Keratinocyte (primary cell): Measurements from ENCODE around the gene USP49. TPM values are rescaled to one million over a fixed set of nuclear protein-coding genes. Genes with fewer than 3 reads are reported as not detected.

Experiments
- DNase-seq: peaks from one replicate; pipeline ENCODE4 v3.0.0-alpha.2; 2011; ENCODE audit warnings: low read depth, missing footprints, low spot score
- FAIRE-seq: peaks from 2 replicates; lab custom pipeline; 2011; peaks lifted over from hg19 to GRCh38; lab: Jason Lieb, UNC
- H2AFZ ChIP-seq: 2 replicates; pipeline ENCODE4 v1.6.0; 2012; ENCODE audit warnings: low read length, control low read depth, inconsistent platforms; ENCODE audit not compliant: control insufficient read depth
- H3K27ac ChIP-seq: 2 replicates; pipeline ENCODE4 v1.5.1; 2011; ENCODE audit warnings: low read length; ENCODE audit not compliant: control insufficient read depth, insufficient read depth
- H3K27me3 ChIP-seq: 3 replicates; pipeline ENCODE4 v1.6.0; 2011; ENCODE audit warnings: low read length; ENCODE audit not compliant: control insufficient read depth, insufficient read depth; ENCODE audit errors: extremely low read depth
- H3K36me3 ChIP-seq, 2 experiments: 2 replicates in 1 of 2; 3 replicates in 1 of 2; pipeline ENCODE4 v1.5.1; 2011; ENCODE audit warnings: low read length in 2 of 2, mild to moderate bottlenecking in 1 of 2; ENCODE audit not compliant: control insufficient read depth in 2 of 2, insufficient read depth in 2 of 2; ENCODE audit errors: extremely low read depth in 1 of 2
- H3K4me1 ChIP-seq: 3 replicates; pipeline ENCODE4 v1.5.1; 2011; ENCODE audit warnings: low read length; ENCODE audit not compliant: control insufficient read depth, insufficient read depth; ENCODE audit errors: extremely low read depth
- H3K4me2 ChIP-seq: 3 replicates; pipeline ENCODE4 v1.6.0; 2011; ENCODE audit warnings: low read depth, low read length; ENCODE audit not compliant: control insufficient read depth, insufficient read depth; ENCODE audit errors: extremely low read depth
- H3K4me3 ChIP-seq, 3 experiments: fragments of 200-600 bp in 1 of 3; sonication (generic) in 1 of 3; 2 replicates in 2 of 3; 3 replicates in 1 of 3; pipeline ENCODE4 v1.5.1; 2011 to 2016; ENCODE audit warnings: low read length in 3 of 3, mild to moderate bottlenecking in 3 of 3, control low read depth in 2 of 3, inconsistent platforms in 1 of 3, low read depth in 1 of 3, mixed read lengths in 1 of 3, mixed run types in 1 of 3, moderate library complexity in 1 of 3; ENCODE audit not compliant: control insufficient read depth in 2 of 3, insufficient read depth in 2 of 3; ENCODE audit errors: extremely low read depth in 1 of 3
- H3K79me2 ChIP-seq: 2 replicates; pipeline ENCODE4 v1.6.0; 2012; ENCODE audit warnings: low read length; ENCODE audit not compliant: control insufficient read depth, insufficient read depth
- H3K9ac ChIP-seq: 3 replicates; pipeline ENCODE4 v1.6.0; 2011; ENCODE audit warnings: low read length; ENCODE audit not compliant: control insufficient read depth, insufficient read depth; ENCODE audit errors: extremely low read depth
- H3K9me1 ChIP-seq: 3 replicates; pipeline ENCODE4 v1.6.0; 2011; ENCODE audit warnings: low read length; ENCODE audit not compliant: control insufficient read depth, insufficient read depth; ENCODE audit errors: extremely low read depth
- H3K9me3 ChIP-seq: 2 replicates; pipeline ENCODE4 v1.5.1; 2012; ENCODE audit warnings: low read depth, low read length; ENCODE audit not compliant: control insufficient read depth
- H4K20me1 ChIP-seq: 3 replicates; pipeline ENCODE4 v1.6.0; 2011; ENCODE audit warnings: low read length; ENCODE audit not compliant: control insufficient read depth, insufficient read depth; ENCODE audit errors: extremely low read depth
- EZH2 ChIP-seq: IDR thresholded peaks from one replicate; pipeline ENCODE4 v1.6.1; 2012; ENCODE audit warnings: inconsistent platforms, mild to moderate bottlenecking, low read length, moderate library complexity
- dilution Hi-C: fragments of 300-500 bp; cut with MboI; formaldehyde crosslinking; loops from one replicate; pipeline ENCODE4 v1.7.0; 2020; ENCODE audit warnings: low sequenced_read_pairs; ENCODE audit not compliant: extremely low pct_ligation_motif_present
- polyA plus RNA-seq, 5 experiments: library from polyadenylated mRNA; depleted of rRNA in 3 of 5; stranded (reverse) in 3 of 5; stranded (forward) in 1 of 5; unstranded in 1 of 5; fragments of >200 nt; gene quantifications; 1 replicate in 1 of 5; 2 replicates in 3 of 5; 3 replicates in 1 of 5; pipeline versions ENCODE4 v1.2.1 to v1.2.3, GENCODE V29; 2011 to 2012; ENCODE audit warnings: missing spikeins in 2 of 5, low read depth in 1 of 5, low replicate concordance in 1 of 5
- TF ChIP-seq, protein P1 (sequence below), 3 experiments: IDR thresholded peaks in 1 of 3; conservative IDR thresholded peaks in 1 of 3; optimal IDR thresholded peaks in 1 of 3; 2 replicates in 2 of 3; 3 replicates in 1 of 3; pipeline versions ENCODE3 to v1.5.1; 2011; ENCODE audit warnings: low read length in 3 of 3, mild to moderate bottlenecking in 3 of 3, moderate library complexity in 2 of 3, control low read depth in 1 of 3, inconsistent platforms in 1 of 3; ENCODE audit not compliant: insufficient read depth in 2 of 3; ENCODE audit errors: extremely low read depth in 1 of 3

Gene USP49
- polyA plus RNA-seq, 1 donor (not counting 4 experiments of a cell fraction or from before 2014, with no cell fraction given) = 2.3 TPM

DNA sequence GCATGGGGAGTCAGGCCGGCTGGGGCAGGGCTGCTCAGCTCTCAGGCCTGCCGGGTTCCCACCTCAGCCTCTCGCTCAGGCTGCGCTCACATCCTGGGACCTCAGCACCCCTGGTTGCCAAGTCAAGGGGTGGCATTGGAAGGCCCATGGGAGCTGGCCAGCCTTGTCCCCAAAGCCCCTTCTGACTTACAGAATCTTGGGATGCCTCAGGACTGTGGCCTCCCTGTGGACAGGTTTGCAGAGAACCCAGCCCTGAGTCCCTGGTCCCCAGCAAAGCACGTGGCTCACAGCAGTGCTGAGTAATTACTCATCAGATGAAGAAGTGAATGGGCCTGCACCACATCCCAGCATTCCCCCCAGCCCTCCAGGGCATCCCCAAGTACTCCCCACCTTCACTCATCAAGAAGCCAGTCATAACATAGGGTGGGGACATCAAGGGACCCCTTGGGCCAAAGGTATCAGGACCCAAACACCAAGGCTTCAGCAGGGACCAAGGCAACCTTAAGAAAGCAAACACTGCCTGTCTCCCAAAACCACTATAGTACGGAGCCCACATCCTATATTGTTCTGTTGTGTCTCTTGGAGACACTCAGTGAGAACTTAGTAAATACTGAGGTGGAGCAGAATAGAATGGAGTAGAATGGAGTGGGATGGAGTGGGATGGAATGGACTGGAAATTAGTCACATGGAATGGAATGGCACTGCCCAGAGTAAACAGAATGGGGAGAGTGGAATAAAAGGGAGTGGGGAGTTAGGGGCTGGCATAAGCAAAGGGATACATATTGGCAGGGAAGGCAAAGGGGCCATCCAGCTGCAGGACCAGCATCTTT, 151.6 kb downstream of the USP49 start:
- Histone ChIP-seq H3K4me3 (no peak overlapping the region), H3K4me1 (peaks cover 7% of the 10 kb centered on the region), H3K27ac (no peak overlapping the region), H2AFZ (no peak overlapping the region), H3K36me3 (no peaks in the 10 kb centered on the region), H3K4me2 (no peak overlapping the region), H3K27me3 (no peaks in the 10 kb centered on the region), H3K9me1 (no peaks in the 10 kb centered on the region), H3K9me3 (no peaks in the 10 kb centered on the region), H4K20me1 (no peaks in the 10 kb centered on the region), H3K9ac (no peak overlapping the region), H3K79me2 (no peaks in the 10 kb centered on the region)
- DNase-seq (no peak), FAIRE-seq (no peak)
- dilution Hi-C loops = no loop called here
- TF ChIP-seq EZH2 = no peak
- TF ChIP-seq, protein P1, sequence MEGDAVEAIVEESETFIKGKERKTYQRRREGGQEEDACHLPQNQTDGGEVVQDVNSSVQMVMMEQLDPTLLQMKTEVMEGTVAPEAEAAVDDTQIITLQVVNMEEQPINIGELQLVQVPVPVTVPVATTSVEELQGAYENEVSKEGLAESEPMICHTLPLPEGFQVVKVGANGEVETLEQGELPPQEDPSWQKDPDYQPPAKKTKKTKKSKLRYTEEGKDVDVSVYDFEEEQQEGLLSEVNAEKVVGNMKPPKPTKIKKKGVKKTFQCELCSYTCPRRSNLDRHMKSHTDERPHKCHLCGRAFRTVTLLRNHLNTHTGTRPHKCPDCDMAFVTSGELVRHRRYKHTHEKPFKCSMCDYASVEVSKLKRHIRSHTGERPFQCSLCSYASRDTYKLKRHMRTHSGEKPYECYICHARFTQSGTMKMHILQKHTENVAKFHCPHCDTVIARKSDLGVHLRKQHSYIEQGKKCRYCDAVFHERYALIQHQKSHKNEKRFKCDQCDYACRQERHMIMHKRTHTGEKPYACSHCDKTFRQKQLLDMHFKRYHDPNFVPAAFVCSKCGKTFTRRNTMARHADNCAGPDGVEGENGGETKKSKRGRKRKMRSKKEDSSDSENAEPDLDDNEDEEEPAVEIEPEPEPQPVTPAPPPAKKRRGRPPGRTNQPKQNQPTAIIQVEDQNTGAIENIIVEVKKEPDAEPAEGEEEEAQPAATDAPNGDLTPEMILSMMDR (optimal IDR thresholded peaks at IDR 0.05 in 1 of 3, IDR thresholded peaks at IDR 0.05 in 1 of 3, conservative IDR thresholded peaks at IDR 0.05 in 1 of 3; ENCODE audit: extremely low read depth in 1 of 3, insufficient read depth in 2 of 3, low read length in 3 of 3) = no peak

DNA sequence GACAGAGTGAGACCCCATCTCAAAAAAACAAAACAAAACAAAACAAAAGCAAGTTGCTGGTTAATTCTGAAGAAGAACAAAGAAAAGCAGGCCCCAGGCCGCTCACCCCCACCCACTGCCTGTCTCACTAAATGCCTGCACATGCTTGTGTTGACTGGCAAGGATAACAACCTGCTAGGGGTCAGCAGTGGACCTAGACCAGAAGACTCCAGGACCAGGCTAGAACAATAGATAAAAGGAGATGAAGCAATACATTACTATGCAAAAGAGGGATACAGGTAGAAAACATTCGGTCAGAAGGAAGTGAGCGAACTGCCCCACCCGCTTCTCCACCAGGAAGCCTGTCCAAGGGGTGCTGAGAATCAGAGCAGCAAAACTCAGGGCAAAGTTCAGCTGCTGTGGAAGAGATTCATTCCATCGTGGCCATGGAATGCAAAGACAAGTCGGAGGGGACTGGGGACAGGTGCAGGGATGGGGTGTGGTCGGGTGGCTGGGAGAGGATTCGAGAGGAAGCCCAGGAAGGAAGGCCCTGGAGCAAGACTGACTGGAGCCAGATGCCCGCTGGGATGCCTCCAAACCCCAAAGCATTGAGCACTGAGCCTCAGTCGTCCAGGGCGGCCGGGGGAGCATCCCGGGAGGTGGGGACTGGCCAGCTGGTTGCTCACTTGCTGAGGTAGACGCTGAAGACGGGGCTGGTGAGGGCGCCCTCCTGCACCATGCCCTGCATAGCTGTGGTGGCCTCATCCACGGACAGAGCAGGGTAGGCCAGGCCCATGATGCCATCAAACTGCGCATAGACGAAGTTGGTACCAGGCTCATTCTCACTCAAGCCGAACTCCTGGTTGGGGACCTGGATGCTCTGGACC, 153.3 kb downstream of the USP49 start:
- no peak overlapping the region for H3K27ac ChIP-seq
- H3K9ac ChIP-seq = no peak overlapping the region
- no peak overlapping the region for H3K4me2 ChIP-seq
- no peaks in the 10 kb centered on the region for H4K20me1 ChIP-seq
- no peaks in the 10 kb centered on the region for H3K36me3 ChIP-seq
- FAIRE-seq = no peak
- no peaks in the 10 kb centered on the region for H3K27me3 ChIP-seq
- dilution Hi-C loops = no loop called here
- no peak overlapping the region for H2AFZ ChIP-seq
- no peak overlapping the region for H3K4me3 ChIP-seq
- H3K4me1 ChIP-seq = peaks cover 7% of the 10 kb centered on the region
- DNase-seq = no peak
- no peaks in the 10 kb centered on the region for H3K79me2 ChIP-seq
- TF ChIP-seq, protein P1 (optimal IDR thresholded peaks at IDR 0.05 in 1 of 3, IDR thresholded peaks at IDR 0.05 in 1 of 3, conservative IDR thresholded peaks at IDR 0.05 in 1 of 3; ENCODE audit: extremely low read depth in 1 of 3, insufficient read depth in 2 of 3, low read length in 3 of 3) = no peak
- TF ChIP-seq EZH2 = no peak
- no peaks in the 10 kb centered on the region for H3K9me3 ChIP-seq
- H3K9me1 ChIP-seq = no peaks in the 10 kb centered on the region
